ENCODE results near the gene NTN5.
"Not testable (repeated sequence)": the region's sequence is repeated elsewhere in the genome, so short reads cannot be mapped to it uniquely, and the experiment has no call there.

NTN5 gene, protein sequence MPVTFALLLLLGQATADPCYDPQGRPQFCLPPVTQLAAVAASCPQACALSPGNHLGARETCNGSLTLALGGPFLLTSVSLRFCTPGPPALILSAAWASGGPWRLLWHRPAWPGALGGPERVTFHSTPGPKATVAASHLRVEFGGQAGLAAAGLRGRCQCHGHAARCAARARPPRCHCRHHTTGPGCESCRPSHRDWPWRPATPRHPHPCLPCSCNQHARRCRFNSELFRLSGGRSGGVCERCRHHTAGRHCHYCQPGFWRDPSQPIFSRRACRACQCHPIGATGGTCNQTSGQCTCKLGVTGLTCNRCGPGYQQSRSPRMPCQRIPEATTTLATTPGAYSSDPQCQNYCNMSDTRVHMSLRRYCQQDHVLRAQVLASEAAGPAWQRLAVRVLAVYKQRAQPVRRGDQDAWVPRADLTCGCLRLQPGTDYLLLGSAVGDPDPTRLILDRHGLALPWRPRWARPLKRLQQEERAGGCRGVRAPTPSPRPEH

GRCh38 chr19:48672994-48673393, at the start of gene NTN5:
NTN5 (minus strand) TSS chr19:48673017; CDS start chr19:48670986, 2,031 bp downstream.
- no peak for DNase-seq

GRCh38 chr19:48722196-48722708, 49.4 kb upstream of the NTN5 start:
- DNase-seq, result no peak

- peak; percentile 96 for DNase-seq
These were observed 47.9 kb upstream of the NTN5 start for GRCh38 chr19:48720613-48721296.

DNA sequence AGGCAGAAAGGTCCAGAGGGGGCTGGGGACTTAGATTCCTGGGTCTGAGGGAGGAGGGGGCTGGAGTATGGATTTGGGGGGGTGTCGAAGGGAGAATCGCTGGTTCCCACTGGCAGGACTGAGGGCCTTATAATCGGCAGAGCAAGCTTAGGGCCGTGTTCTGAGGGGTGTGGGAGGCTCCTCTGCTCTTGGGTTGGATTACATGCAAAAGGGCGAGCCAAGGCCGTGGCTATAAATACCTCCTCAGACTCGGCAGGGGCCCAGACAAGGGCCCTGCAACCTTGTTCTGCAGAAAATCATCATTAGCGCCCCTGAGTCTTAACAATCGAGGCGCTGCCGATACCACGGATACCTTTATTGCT, 47.4 kb upstream of the NTN5 start:
- no peak for DNase-seq

- DNase-seq, result no peak
These were observed 46.7 kb upstream of the NTN5 start, which contains the start of gene MAMSTR for GRCh38 chr19:48719263-48720171. MAMSTR (minus strand) TSS chr19:48719725; CDS start chr19:48719031, 694 bp downstream.

- DNase-seq, result no peak
These were observed 46.0 kb upstream of the NTN5 start for GRCh38 chr19:48718711-48719231.

DNA sequence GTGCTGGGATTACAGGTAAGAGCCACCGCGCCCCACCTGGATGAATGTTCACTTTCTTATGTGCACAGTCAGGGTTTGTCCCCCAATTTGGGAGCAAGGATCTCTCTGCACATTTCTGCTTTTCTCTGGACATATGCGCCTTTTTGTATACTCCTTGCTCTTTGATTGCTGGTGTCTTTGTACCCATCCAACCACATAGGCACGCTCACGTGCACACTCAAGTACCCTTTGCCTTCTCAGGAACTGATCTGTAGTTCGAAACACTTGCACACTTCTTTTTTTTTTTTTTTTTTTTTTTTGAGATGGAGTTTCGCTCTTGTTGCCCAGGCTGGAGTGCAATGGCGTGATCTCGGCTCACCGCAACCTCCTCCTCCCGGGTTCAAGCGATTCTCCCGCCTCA, 45.3 kb upstream of the NTN5 start:
- not testable (repeated sequence) for DNase-seq

DNA sequence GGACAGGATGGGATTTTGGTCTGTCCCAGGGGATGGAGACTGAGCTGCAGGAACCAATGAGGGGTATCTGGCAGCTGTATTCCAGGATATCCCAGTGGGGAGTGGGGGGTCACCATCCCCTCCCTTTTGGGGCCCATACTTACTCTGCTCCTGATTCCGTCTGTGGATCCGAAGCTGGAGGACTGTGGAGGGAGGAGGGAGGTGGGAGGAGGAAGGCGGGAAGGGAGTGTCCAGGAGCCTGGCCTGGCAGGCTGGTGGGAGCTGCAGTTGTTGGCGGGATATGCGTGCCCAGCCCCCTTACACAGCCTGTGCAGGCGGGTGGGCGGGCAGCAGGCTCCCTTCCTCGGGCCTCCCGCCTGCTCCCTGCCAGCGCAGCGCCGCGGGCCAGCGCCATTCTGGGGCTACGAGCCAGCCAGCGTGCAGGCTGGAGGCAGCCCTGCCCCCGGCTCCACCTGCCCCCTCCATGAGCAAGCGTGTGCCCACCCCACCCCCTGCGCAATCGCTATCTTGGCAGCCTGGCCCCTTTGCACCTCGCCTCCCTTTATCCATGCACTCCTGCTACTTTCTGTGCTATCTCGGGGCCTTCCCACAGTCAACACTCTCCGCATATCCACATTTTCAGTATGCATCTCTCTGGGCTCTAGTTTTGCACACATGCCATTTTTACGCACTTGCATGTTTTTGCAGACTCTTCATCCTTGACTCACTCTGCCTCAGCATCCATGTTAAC, 43.9 kb upstream of the NTN5 start:
- DNase-seq, result no peak

GRCh38 chr19:48715681-48716171, 42.9 kb upstream of the NTN5 start:
- DNase-seq, result no peak

DNA sequence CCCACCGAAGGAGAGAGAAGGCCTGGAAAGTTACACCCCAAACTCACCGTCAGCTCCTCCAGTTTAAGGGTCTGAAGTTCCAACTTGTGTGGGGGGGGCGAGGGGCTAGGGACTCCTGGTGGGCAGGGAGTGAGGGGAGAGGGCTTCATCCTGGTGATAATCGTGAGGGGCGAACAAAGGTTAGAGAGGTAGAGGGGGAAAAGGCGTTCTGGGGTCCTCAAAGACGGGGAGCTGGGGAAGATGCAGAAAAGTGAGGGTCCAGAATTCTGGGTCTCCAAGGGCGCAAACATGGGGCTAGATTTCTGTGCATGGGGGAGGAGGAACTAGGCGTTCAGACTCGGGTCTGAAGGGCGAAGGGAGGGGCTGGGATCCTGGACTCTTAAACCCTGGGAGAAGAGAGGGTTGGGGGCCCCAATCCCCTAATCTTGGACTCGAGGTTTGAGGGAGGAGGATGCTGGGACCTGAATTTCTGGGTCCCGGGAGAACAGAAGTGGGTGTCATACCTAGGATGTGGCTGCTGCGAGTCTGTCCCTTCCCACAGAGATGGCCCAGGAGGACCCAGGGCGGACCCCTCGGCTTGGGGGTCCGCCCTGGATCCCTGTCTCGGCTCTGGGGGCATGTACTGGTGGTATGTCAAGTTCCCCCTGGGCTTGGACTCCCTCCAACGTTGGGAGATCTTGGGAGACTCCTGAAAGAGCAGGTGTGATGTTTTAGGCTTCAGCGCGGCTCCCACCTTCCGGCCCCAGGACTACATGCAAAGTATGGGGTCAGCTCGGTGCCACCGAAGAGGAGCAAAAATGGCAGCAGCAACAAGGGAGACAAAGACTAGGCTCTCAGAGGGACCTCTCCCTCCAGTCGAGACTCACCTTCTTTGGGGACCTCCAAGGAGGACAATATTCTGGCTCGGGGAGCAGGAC, 42.2 kb upstream of the NTN5 start:
- no peak for DNase-seq

DNA sequence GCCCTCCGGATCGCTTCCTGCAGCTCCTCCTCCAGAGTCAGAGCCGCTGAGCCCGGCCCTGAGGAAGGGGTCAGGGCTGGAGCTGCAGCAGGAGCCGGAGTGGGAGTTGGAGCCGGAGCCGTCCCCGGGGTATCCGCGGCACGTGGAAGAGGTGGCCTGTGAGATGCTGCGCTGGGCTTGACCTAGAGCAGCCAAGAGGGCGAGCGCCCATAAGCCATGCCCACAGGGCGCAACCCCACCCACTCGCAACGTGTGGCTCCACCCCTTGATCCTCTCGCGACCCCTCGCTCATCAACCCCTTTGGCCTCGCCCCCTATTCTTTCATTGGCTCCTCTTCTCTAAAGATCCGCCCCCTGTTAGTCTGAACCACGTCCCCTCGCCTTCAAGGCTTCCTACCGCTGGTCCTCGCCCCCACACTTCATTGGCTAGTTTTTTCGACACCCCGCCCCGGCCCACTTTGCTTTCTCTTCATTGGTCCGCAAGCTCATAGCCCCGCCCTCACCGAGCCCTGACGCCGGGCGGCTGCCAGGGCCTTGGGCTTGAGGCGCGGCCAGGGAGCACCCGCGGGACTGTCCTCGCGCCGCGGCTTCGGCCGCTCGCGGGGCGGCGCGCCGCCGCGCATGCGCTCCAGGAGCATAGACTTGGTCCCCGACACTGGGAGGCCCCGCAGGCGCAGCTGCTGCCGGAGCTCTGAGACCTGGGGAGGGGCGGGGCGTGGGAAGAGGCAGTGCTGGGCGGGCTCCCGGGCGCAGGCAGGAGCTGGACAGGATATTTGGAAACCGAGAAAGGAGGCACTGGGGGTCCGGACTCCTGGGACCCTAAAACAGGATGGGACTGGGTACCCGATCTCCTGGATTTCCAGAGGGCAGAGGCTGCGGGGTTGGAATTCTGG, 41.3 kb upstream of the NTN5 start:
- DNase-seq, result peak; percentile 99

DNA sequence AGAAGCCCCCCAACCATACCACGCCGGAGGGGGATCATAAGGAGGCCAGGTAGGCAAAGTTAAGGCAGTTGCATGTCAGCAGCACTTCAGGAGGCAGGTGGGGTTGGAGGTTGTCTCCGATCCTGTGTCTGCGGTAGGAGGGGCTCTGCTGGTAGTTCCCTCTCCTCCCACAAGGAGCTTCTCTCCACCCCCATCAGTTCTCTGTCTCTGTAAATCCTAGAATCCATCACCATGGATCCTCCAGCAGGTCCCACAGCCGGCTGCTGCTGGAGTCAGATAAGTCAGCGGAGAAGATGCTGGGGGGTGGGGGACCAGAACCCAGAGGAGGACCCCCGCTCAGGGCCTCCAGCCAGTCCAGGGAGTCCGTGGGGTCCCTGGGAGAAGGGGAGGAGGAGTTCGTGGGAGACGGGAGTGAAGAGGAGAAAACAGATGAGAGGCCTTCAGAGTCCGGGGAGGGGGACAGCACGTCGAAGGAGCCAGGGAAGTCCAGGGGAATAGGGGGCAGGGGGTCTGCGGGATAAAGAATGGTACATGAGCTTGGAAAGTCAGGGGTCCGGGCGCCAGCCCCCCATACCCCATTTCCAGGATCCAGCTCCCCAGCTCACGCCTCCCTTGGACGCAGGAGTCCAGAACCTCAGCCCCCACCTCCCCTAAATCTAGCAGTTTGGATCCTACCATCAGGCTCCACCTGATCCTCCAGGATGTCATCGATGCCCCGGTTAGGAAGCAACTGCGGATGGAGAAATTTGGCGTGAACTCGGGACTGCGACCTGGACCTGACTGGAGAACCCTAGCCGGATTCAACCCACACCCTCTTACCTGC, 40.4 kb upstream of the NTN5 start:
- peak; percentile 50 for DNase-seq

DNA sequence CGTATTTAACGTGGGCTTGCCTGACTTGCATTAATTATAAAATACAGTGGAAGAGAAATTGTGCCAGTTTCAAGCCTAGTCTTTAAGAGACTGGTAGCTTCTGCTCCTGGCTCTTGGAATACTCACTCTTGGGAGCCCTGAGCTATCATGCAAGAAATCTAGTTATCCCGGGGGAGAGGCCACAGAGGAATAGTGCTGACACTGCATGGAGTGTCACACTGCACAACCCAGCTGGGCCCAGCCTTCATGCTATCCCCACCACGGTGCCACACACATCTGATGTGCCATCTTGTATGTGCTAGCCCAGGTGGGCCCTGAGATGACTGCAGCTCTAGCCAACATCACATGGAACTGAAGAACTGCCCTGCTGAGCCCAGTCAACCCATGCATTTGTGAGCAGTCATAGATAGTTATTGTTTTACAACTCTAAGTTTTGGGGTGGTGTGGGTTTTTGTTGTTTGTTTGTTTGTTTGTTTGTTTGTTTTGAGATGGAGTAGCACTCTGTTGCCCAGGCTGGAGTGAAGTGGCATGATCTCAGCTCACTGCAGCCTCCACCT, 38.4 kb upstream of the NTN5 start:
- no peak for DNase-seq

DNA sequence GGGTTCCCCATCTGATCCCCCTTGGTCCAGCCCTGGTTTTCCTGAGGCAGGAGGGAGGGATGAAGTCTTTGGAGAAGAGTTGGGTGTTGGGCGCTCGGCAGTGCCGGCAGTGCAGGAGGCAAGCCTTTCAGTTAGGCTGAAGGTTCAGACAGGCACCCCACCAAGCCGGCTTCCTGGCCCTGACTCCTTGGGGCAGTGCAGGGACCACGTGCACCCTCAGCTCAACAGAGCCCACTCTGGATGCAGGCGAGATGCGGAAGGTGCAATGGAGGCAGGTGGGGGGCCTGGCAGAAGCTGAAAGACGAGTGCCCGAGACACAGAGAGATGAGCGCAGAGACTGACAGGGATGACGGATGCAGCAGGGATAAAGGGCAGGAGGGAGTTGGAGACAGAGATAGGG, 35.7 kb upstream of the NTN5 start:
- DNase-seq, result no peak

GRCh38 chr19:48705431-48705830, 32.6 kb upstream of the NTN5 start:
- DNase-seq, result peak; percentile 10

DNA sequence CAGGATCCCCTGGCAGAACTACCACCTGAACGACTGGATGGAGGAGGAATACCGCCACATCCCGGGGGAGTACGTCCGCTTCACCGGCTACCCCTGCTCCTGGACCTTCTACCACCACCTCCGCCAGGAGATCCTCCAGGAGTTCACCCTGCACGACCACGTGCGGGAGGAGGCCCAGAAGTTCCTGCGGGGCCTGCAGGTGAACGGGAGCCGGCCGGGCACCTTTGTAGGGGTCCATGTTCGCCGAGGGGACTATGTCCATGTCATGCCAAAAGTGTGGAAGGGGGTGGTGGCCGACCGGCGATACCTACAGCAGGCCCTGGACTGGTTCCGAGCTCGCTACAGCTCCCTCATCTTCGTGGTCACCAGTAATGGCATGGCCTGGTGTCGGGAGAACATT, 30.5 kb upstream of the NTN5 start:
- DNase-seq, result no peak

DNA sequence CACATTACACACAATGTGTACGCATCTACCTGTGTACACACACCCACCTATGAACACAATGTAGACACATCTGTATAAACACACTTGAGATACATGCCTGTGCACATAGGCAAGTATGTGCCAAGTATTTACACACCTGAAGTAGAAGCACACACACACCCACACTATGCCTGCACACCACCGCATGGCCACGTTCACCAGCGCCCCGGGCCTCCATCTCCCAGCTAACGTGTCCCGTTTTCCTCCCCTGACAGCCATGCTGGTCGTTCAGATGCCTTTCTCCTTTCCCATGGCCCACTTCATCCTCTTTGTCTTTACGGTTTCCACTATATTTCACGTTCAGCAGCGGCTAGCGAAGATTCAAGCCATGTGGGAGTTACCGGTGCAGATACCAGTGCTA, 29.9 kb upstream of the NTN5 start:
- no peak for DNase-seq

GRCh38 chr19:48698046-48698445, 25.2 kb upstream of the NTN5 start:
- DNase-seq, result no peak
